Transverse colon (tissue), 4 donors: Measurements from ENCODE around the gene PDE4D. TPM values are rescaled to one million over a fixed set of nuclear protein-coding genes. Genes with fewer than 3 reads are reported as not detected.

Experiments used
- DNase-seq: peaks from one replicate; pipeline ENCODE4 v3.0.0-alpha.2; 2019
- H3K27ac ChIP-seq, 4 donors: fragments of 200-600 bp; sonication (generic); 2 replicates each; pipeline ENCODE4 v1.5.1; 2016 to 2018; ENCODE audit warnings: inconsistent platforms in 4 of 4
- H3K27me3 ChIP-seq: fragments of 200-600 bp; sonication (generic); 2 replicates; pipeline ENCODE4 v1.5.1; 2017; ENCODE audit warnings: inconsistent platforms
- H3K36me3 ChIP-seq, 4 donors: fragments of 200-600 bp; sonication (generic); 2 replicates each; pipeline ENCODE4 v1.5.1; 2017 to 2019; ENCODE audit warnings: inconsistent platforms in 4 of 4
- H3K4me1 ChIP-seq, 4 donors: fragments of 200-600 bp; sonication (generic); 2 replicates each; pipeline ENCODE4 v1.5.1; 2017 to 2020; ENCODE audit warnings: inconsistent platforms in 4 of 4
- H3K4me3 ChIP-seq, 4 donors: fragments of 200-600 bp; sonication (generic); 1 replicate in 1 of 4; 2 replicates in 3 of 4; pipeline versions ENCODE4 v1.5.1 to v1.6.1; 2017 to 2019; ENCODE audit warnings: inconsistent platforms in 4 of 4
- H3K9me3 ChIP-seq, 2 donors: fragments of 200-600 bp; sonication (generic); 2 replicates each; pipeline ENCODE4 v1.5.1; 2017 to 2019; ENCODE audit warnings: inconsistent platforms in 2 of 2
- EP300 ChIP-seq: sonication (generic); formaldehyde crosslinking; IDR thresholded peaks from one replicate; pipeline ENCODE4 v1.6.1; 2017; ENCODE audit warnings: antibody characterized with exemption, low read depth
- POLR2A ChIP-seq: fragments of 450-650 bp; IDR thresholded peaks from one replicate; pipeline ENCODE4 v1.6.1; 2016; ENCODE audit warnings: antibody characterized with exemption, mild to moderate bottlenecking, moderate library complexity
- POLR2AphosphoS5 ChIP-seq, 3 donors: sonication (generic); formaldehyde crosslinking; IDR thresholded peaks; one replicate each; pipeline ENCODE4 v1.6.1; 2016; ENCODE audit warnings: antibody characterized with exemption in 3 of 3
- WGBS, 2 donors: methylation state at CpG; one replicate each; pipeline ENCODE4 v1.1.5; 2018; ENCODE audit warnings: low coverage in 1 of 2; 5-methylcytosine and 5-hydroxymethylcytosine counted together
- in situ Hi-C, 4 donors: fragments of 200-750 bp; cut with MboI; loops; one replicate each; pipeline versions ENCODE4 v1.15.0 to v1.15.1; 2017; ENCODE audit warnings: low sequenced_read_pairs in 3 of 4, low pct_ligation_motif_present in 1 of 4, low pct_unique_long_range_greater_than_20kb in 1 of 4
- intact Hi-C: fragments of 100-400 bp; cut with DNase I; formaldehyde crosslinking; loops from one replicate; pipeline ENCODE4 v1.15.1; 2023; ENCODE audit warnings: low total_unique reads
- total RNA-seq, 4 donors: library from RNA; depleted of rRNA; stranded (reverse); fragments of >200 nt; gene quantifications; one replicate each; pipeline ENCODE4 v1.1.0, GENCODE V29; 2016
- TF ChIP-seq, protein P1 (sequence below), 5 experiments: fragments of 200-600 bp in 3 of 5; fragments of 450-650 bp in 2 of 5; sonication (generic) in 3 of 5; IDR thresholded peaks; 1 replicate in 2 of 5; 2 replicates in 3 of 5; pipeline ENCODE4 v1.5.1; 2016 to 2017; ENCODE audit warnings: antibody characterized with exemption in 5 of 5, inconsistent platforms in 3 of 5, mild to moderate bottlenecking in 2 of 5, moderate library complexity in 1 of 5

Gene PDE4D
- total RNA-seq, 4 donors from 2014 or later: 47.0 to 302 (median 73.6) TPM

DNA sequence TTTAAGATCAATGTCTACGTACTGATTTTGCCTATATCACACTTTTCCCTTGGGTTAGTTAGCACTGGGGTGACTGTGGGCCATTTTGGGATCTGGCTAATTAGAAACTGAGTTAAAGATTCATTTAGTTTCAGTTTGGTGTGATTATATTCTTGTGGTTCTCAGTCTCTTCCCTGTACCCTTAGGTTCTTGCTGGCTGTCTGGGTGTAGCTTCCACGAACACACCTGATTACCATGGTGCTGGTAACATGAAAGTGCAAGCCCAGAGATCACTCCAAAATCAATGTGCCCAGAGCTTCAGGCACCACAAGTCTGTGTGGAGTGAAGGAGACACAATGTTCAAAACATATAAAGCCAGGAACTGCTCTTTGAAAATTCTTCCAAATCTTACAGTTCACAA is 248.1 kb downstream of the PDE4D start:
- no peak for TF ChIP-seq POLR2AphosphoS5 (IDR thresholded peaks at IDR 0.05)
- TF ChIP-seq, protein P1, sequence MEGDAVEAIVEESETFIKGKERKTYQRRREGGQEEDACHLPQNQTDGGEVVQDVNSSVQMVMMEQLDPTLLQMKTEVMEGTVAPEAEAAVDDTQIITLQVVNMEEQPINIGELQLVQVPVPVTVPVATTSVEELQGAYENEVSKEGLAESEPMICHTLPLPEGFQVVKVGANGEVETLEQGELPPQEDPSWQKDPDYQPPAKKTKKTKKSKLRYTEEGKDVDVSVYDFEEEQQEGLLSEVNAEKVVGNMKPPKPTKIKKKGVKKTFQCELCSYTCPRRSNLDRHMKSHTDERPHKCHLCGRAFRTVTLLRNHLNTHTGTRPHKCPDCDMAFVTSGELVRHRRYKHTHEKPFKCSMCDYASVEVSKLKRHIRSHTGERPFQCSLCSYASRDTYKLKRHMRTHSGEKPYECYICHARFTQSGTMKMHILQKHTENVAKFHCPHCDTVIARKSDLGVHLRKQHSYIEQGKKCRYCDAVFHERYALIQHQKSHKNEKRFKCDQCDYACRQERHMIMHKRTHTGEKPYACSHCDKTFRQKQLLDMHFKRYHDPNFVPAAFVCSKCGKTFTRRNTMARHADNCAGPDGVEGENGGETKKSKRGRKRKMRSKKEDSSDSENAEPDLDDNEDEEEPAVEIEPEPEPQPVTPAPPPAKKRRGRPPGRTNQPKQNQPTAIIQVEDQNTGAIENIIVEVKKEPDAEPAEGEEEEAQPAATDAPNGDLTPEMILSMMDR (IDR thresholded peaks at IDR 0.05): no peak
- no peak for TF ChIP-seq EP300
- TF ChIP-seq POLR2A: no peak
- H3K27me3 ChIP-seq: no peaks in the 10 kb centered on the region
- H3K4me3 ChIP-seq: no peak overlapping the region
- H3K27ac ChIP-seq: no peak overlapping the region
- H3K4me1 ChIP-seq: peaks cover 3 to 19% (median 14%) of the 10 kb centered on the region in 4 donors
- H3K9me3 ChIP-seq: no peaks in the 10 kb centered on the region
- intact Hi-C loops: no loop called here
- DNase-seq: no peak
- in situ Hi-C loops: no loop called here
- H3K36me3 ChIP-seq: no peaks in the 10 kb centered on the region
- 57 to 70% methylated on average over 1 to 2 of the region's 2 CpGs for WGBS, 2 donors

DNA sequence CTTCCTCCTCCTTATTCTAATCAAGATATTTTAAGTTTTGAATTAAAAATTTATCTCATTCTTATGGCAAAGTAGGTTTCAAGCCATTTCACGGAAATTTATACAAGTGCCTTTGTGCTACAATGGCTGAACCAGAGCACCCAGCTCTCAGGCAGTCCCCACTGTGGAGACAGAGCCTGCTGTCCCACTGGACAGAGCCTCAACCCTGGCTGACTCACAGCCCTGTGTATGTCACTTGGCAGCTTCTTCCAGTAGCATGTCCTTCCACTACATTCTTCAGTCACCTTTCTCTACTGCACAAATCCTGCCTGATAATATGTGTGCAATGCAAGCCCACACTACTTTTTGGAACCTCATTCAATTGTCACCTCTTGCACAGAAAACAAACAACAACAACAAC is 253.1 kb downstream of the PDE4D start:
- Histone ChIP-seq H3K4me1 (no peaks in the 10 kb centered on the region), H3K27ac (no peak overlapping the region), H3K27me3 (no peaks in the 10 kb centered on the region), H3K36me3 (no peaks in the 10 kb centered on the region), H3K9me3 (no peaks in the 10 kb centered on the region), H3K4me3 (no peak overlapping the region)
- TF ChIP-seq POLR2AphosphoS5 (IDR thresholded peaks at IDR 0.05): no peak
- 83 to 91% methylated on average over 1 of the region's 1 CpG for WGBS, 2 donors
- in situ Hi-C loops: no loop called here
- intact Hi-C loops: no loop called here
- DNase-seq: no peak

DNA sequence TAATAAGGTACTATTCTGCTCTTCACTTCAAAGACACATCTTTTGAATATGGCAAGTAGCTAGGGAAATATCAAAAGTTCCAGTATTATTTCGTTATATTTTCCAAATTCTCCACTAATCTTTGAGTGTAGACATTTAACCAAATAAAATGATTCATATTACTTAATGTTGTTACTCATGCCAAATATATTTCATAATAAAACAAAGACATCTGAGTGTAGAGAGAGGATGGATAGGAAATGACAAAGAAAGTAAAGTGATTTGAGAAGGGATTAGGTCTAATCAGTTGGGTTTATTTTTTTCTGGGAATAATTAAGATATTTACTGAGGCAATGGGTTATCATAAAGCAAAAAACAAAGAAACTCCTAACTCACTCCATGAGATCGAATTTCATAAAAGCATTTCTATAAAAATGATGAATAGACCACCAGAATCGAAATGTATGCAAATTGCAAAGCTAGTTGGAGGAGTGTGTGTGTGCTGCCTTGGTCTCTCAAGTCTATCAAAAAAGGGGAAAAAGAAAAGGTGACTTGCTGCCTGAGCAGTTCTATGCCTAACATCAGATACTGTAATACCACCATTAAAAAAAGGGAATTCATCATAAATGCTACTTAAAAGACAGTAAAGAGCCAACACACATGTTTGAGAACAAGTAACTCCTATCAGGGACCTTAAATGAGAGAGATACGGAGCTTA is 255.5 kb downstream of the PDE4D start:
- H3K4me1 ChIP-seq: no peaks in the 10 kb centered on the region
- no peak for DNase-seq
- H3K9me3 ChIP-seq: no peaks in the 10 kb centered on the region
- H3K36me3 ChIP-seq: no peaks in the 10 kb centered on the region
- H3K27ac ChIP-seq: no peak overlapping the region
- H3K27me3 ChIP-seq: no peaks in the 10 kb centered on the region
- in situ Hi-C loops (no loop called here), intact Hi-C loops (no loop called here)
- H3K4me3 ChIP-seq: no peak overlapping the region
- TF ChIP-seq EP300: no peak
- no peak for TF ChIP-seq POLR2A
- TF ChIP-seq, protein P1 (IDR thresholded peaks at IDR 0.05): no peak
- no peak for TF ChIP-seq POLR2AphosphoS5 (IDR thresholded peaks at IDR 0.05)
- 76 to 84% methylated on average over 4 of the region's 4 CpGs for WGBS, 2 donors

DNA sequence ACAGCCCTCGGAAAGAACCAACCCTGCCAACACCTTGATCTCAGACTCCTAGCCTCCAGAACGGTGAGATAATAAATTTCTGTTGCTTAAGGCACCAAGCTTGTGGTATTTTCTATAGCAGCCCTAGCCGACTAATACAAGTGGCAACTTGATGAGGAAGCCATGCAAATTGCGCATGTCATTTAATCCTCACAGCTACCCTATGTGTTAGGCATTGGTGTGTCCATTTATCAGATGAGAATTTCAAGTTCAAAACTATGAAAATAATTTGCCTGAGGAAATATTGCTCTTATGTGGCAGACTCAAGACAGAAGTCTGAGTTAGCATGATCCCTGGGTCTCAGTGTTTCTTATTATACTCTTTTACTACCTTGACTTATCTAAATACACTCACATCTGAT is 264.0 kb downstream of the PDE4D start:
- no peaks in the 10 kb centered on the region for H3K9me3 ChIP-seq
- H3K27me3 ChIP-seq: no peaks in the 10 kb centered on the region
- WGBS, 2 donors: 60 to 91% methylated on average over 1 to 4 of the region's 4 CpGs
- no peak overlapping the region for H3K27ac ChIP-seq
- intact Hi-C loops: no loop called here
- no peak for DNase-seq
- H3K4me1 ChIP-seq: peaks cover 0 to 7% (median 2%) of the 10 kb centered on the region in 4 donors
- TF ChIP-seq POLR2AphosphoS5 (IDR thresholded peaks at IDR 0.05) (no peak), POLR2A (no peak), EP300 (no peak)
- TF ChIP-seq, protein P1 (IDR thresholded peaks at IDR 0.05): no peak
- no peak overlapping the region for H3K4me3 ChIP-seq
- H3K36me3 ChIP-seq: no peaks in the 10 kb centered on the region
- in situ Hi-C loops: no loop called here
